IMR-90 (cell line): ENCODE data around the gene RSRC1. TPM values are rescaled to one million over a fixed set of nuclear protein-coding genes. Genes with fewer than 3 reads are reported as not detected.

Experiments
- ATAC-seq: fragments of 200-7000 bp; cut with Tn5 transposase; 2 replicates; pipeline ENCODE4 v1.9.1; 2020; ENCODE audit warnings: low read depth, mild to moderate bottlenecking, moderate library complexity
- BruUV-seq: library from RNA; stranded (reverse); fragments of 400-500 nt; replicated peaks from 2 replicates; lab custom pipeline; 2021; lab: Mats Ljungman, UMichigan
- CTCF ChIA-PET: fragments of 300-600 bp; formaldehyde crosslinking; extraction: SDS; loops from one replicate; lab custom pipeline; 2021; ENCODE audit warnings: antibody characterized with exemption; lab: Yijun Ruan, JAX
- POLR2A ChIA-PET: fragments of 300-600 bp; sonication (Branson Sonifier 250); formaldehyde crosslinking; loops from one replicate; lab custom pipeline; 2022; ENCODE audit warnings: antibody characterized with exemption; ENCODE audit not compliant: unreplicated experiment; lab: Charles Lee
- DNase-seq: peaks from one replicate; pipeline ENCODE4 v3.0.0; 2013
- H2AFZ ChIP-seq: replicated peaks from 2 replicates; pipeline ENCODE3; 2013; ENCODE audit warnings: low read length, mild to moderate bottlenecking; ENCODE audit not compliant: poor library complexity
- H2AK5ac ChIP-seq: 2 replicates; pipeline ENCODE4 v1.6.1; 2013; ENCODE audit warnings: low read depth, low read length, inconsistent platforms
- H2AK9ac ChIP-seq: replicated peaks from 2 replicates; pipeline ENCODE3; 2013; ENCODE audit warnings: mild to moderate bottlenecking, low read depth, low read length, moderate library complexity; ENCODE audit not compliant: poor library complexity
- H2BK120ac ChIP-seq: 2 replicates; pipeline ENCODE4 v1.6.1; 2013; ENCODE audit warnings: low read depth, low read length, inconsistent platforms
- H2BK15ac ChIP-seq: 3 replicates; pipeline ENCODE4 v1.6.1; 2013; ENCODE audit warnings: low read depth, low read length, inconsistent platforms
- H2BK20ac ChIP-seq: 2 replicates; pipeline ENCODE4 v1.6.1; 2013; ENCODE audit warnings: low read depth, mild to moderate bottlenecking, inconsistent platforms, low read length, moderate library complexity
- H2BK5ac ChIP-seq: 2 replicates; pipeline ENCODE4 v1.6.1; 2013; ENCODE audit warnings: mild to moderate bottlenecking, low read depth, low read length, inconsistent platforms; ENCODE audit not compliant: poor library complexity, severe bottlenecking
- H3K14ac ChIP-seq: replicated peaks from 2 replicates; pipeline ENCODE4 v1.6.1; 2013; ENCODE audit warnings: low read depth, low read length, inconsistent platforms
- H3K18ac ChIP-seq: 2 replicates; pipeline ENCODE4 v1.6.1; 2013; ENCODE audit warnings: low read depth, low read length, control low read depth
- H3K23ac ChIP-seq: 2 replicates; pipeline ENCODE4 v1.6.1; 2013; ENCODE audit warnings: low read depth, low read length, inconsistent platforms
- H3K27ac ChIP-seq: 2 replicates; pipeline ENCODE4 v1.5.1; 2013; ENCODE audit warnings: mild to moderate bottlenecking, control low read depth, low read length; ENCODE audit not compliant: insufficient read depth
- H3K27me3 ChIP-seq: 2 replicates; pipeline ENCODE4 v1.6.1; 2013; ENCODE audit warnings: low read length; ENCODE audit not compliant: control insufficient read depth, insufficient read depth
- H3K36me3 ChIP-seq: 2 replicates; pipeline ENCODE4 v1.6.1; 2013; ENCODE audit warnings: low read length, mixed read lengths; ENCODE audit not compliant: control insufficient read depth, insufficient read depth
- H3K4ac ChIP-seq: 2 replicates; pipeline ENCODE4 v1.6.1; 2013; ENCODE audit warnings: low read depth, low read length, inconsistent platforms
- H3K4me1 ChIP-seq: 2 replicates; pipeline ENCODE4 v1.6.1; 2013; ENCODE audit warnings: low read length, mixed read lengths; ENCODE audit not compliant: control insufficient read depth, insufficient read depth
- H3K4me2 ChIP-seq: 2 replicates; pipeline ENCODE4 v1.6.1; 2013; ENCODE audit warnings: low read depth, mild to moderate bottlenecking, control low read depth, low read length, moderate library complexity
- H3K4me3 ChIP-seq: 2 replicates; pipeline ENCODE4 v1.5.1; 2013; ENCODE audit warnings: low read depth, mild to moderate bottlenecking, control low read depth, low read length, moderate library complexity; ENCODE audit not compliant: insufficient read depth
- H3K56ac ChIP-seq: 2 replicates; pipeline ENCODE4 v1.6.1; 2013; ENCODE audit warnings: low read length, inconsistent platforms; ENCODE audit not compliant: insufficient read depth; ENCODE audit errors: extremely low read depth
- H3K79me1 ChIP-seq, 2 experiments: 2 replicates each; pipeline ENCODE4 v1.6.1; 2013; ENCODE audit warnings: low read length in 2 of 2, inconsistent platforms in 1 of 2, low read depth in 1 of 2
- H3K9ac ChIP-seq: 2 replicates; pipeline ENCODE4 v1.6.1; 2013; ENCODE audit warnings: low read depth, low read length, control low read depth
- H3K9me1 ChIP-seq: 2 replicates; pipeline ENCODE4 v1.6.1; 2013; ENCODE audit warnings: low read length, inconsistent platforms; ENCODE audit not compliant: insufficient read depth
- H3K9me3 ChIP-seq: 2 replicates; pipeline ENCODE4 v1.6.1; 2013; ENCODE audit warnings: low read length; ENCODE audit not compliant: control insufficient read depth, insufficient read depth
- H4K20me1 ChIP-seq: 2 replicates; pipeline ENCODE4 v1.6.1; 2013; ENCODE audit warnings: low read length, inconsistent platforms; ENCODE audit not compliant: insufficient read depth
- H4K5ac ChIP-seq: 2 replicates; pipeline ENCODE4 v1.6.1; 2013; ENCODE audit warnings: mild to moderate bottlenecking, low read depth, low read length, control low read depth
- H4K8ac ChIP-seq, 2 experiments: 2 replicates each; pipeline ENCODE4 v1.6.1; 2013; ENCODE audit warnings: low read depth in 2 of 2, low read length in 2 of 2, control low read depth in 1 of 2, inconsistent platforms in 1 of 2
- H4K91ac ChIP-seq: 2 replicates; pipeline ENCODE4 v1.6.1; 2013; ENCODE audit warnings: low read depth, low read length, inconsistent platforms; ENCODE audit not compliant: insufficient read depth
- BHLHE40 ChIP-seq: fragments of 150-350 bp; IDR thresholded peaks from 2 replicates; pipeline ENCODE4 v1.6.1; 2016; ENCODE audit warnings: mild to moderate bottlenecking, low read depth, low read length
- CEBPB ChIP-seq: IDR thresholded peaks from 2 replicates; pipeline ENCODE4 v1.6.1; 2012; ENCODE audit warnings: low read depth, low read length, improper control_type of control experiment
- CHD1 ChIP-seq: IDR thresholded peaks from 2 replicates; pipeline ENCODE4 v1.6.1; 2012; ENCODE audit warnings: low read depth, low read length, improper control_type of control experiment
- CTCF ChIP-seq: conservative IDR thresholded peaks from 2 replicates; pipeline ENCODE4 v1.5.1; 2012; ENCODE audit warnings: mild to moderate bottlenecking, low read depth, low read length, improper control_type of control experiment
- ELK1 ChIP-seq: fragments of 150-350 bp; IDR thresholded peaks from 2 replicates; pipeline ENCODE4 v1.6.1; 2016; ENCODE audit warnings: low read depth, mild to moderate bottlenecking, low read length, moderate library complexity, borderline replicate concordance
- FOS ChIP-seq: fragments of 150-350 bp; IDR thresholded peaks from 2 replicates; pipeline ENCODE4 v1.6.1; 2016; ENCODE audit warnings: low read depth, low read length
- MAZ ChIP-seq: IDR thresholded peaks from 2 replicates; pipeline ENCODE4 v1.6.1; 2012; ENCODE audit warnings: low read depth, mild to moderate bottlenecking, low read length, improper control_type of control experiment, moderate library complexity, borderline replicate concordance
- MXI1 ChIP-seq: IDR thresholded peaks from 2 replicates; pipeline ENCODE4 v1.6.1; 2012; ENCODE audit warnings: low read depth, mild to moderate bottlenecking, low read length, moderate library complexity, borderline replicate concordance
- NFE2L2 ChIP-seq: fragments of 150-350 bp; IDR thresholded peaks from 2 replicates; pipeline ENCODE4 v1.6.1; 2016; ENCODE audit warnings: low read depth, mild to moderate bottlenecking, low read length
- POLR2A ChIP-seq: IDR thresholded peaks from 2 replicates; pipeline ENCODE4 v1.6.1; 2012; ENCODE audit warnings: mild to moderate bottlenecking, low read depth, low read length
- RAD21 ChIP-seq: IDR thresholded peaks from 2 replicates; pipeline ENCODE4 v1.6.1; 2012; ENCODE audit warnings: low read length, improper control_type of control experiment
- RCOR1 ChIP-seq: IDR thresholded peaks from 2 replicates; pipeline ENCODE4 v1.6.1; 2012; ENCODE audit warnings: mild to moderate bottlenecking, low read length, improper control_type of control experiment; ENCODE audit not compliant: insufficient replicate concordance
- RFX5 ChIP-seq: IDR thresholded peaks from 2 replicates; pipeline ENCODE4 v1.8.0; 2012; ENCODE audit warnings: low read depth, mild to moderate bottlenecking, low read length, moderate library complexity
- SMC3 ChIP-seq: fragments of 150-350 bp; IDR thresholded peaks from 2 replicates; pipeline ENCODE4 v1.6.1; 2016; ENCODE audit warnings: low read depth, mild to moderate bottlenecking, antibody characterized with exemption, low read length, moderate library complexity
- USF2 ChIP-seq: fragments of 150-350 bp; IDR thresholded peaks from 2 replicates; pipeline ENCODE4 v1.6.1; 2017; ENCODE audit warnings: mild to moderate bottlenecking, antibody characterized with exemption, low read length, low read depth
- WGBS, 2 experiments: methylation state at CpG; one replicate each; pipeline versions ENCODE4 v1.1.5 to v1.1.7; 2013; ENCODE audit warnings: missing lambda C conversion rate in 2 of 2; ENCODE audit not compliant: insufficient read length in 1 of 2; ENCODE audit errors: extremely low coverage in 2 of 2; 5-methylcytosine and 5-hydroxymethylcytosine counted together
- dilution Hi-C: fragments of 300-500 bp; cut with HindIII; formaldehyde crosslinking; loops from one replicate; pipeline ENCODE4 v1.14.3; 2018; ENCODE audit warnings: low sequenced_read_pairs; ENCODE audit not compliant: unreplicated experiment
- in situ Hi-C: fragments of 300-500 bp; cut with MboI; formaldehyde crosslinking; loops from 3 replicates; pipeline ENCODE4 v1.14.3; 2019; ENCODE audit warnings: low sequenced_read_pairs, inconsistent platforms, mixed read lengths
- intact Hi-C: fragments of 100-400 bp; cut with micrococcal nuclease; formaldehyde crosslinking; loops from 2 replicates; pipeline ENCODE4 v1.10.0; 2022
- polyA plus RNA-seq, 3 experiments: library from polyadenylated mRNA; depleted of rRNA; stranded (reverse); fragments of >200 nt; gene quantifications; 2 replicates each; pipeline ENCODE4 v1.2.3, GENCODE V29; 2012; ENCODE audit warnings: low replicate concordance in 1 of 3
- total RNA-seq: library from RNA; depleted of rRNA; stranded (reverse); fragments of >200 nt; gene quantifications from 2 replicates; pipeline ENCODE4 v1.2.3, GENCODE V29; 2012

The RSRC1 gene
- total and polyA plus RNA-seq, 2 of the 4 experiments (the other 2 are of a cell fraction), result 3.8 to 41.8 TPM

- ATAC-seq (no peak), DNase-seq (no peak)
- no peak for TF ChIP-seq MAZ
- TF ChIP-seq MXI1, result no peak
- TF ChIP-seq CHD1, result no peak
- no peak for TF ChIP-seq ELK1
- TF ChIP-seq USF2, result no peak
- TF ChIP-seq POLR2A, result no peak
- TF ChIP-seq NFE2L2, result no peak
- TF ChIP-seq CEBPB, result no peak
- no peak for TF ChIP-seq SMC3
- no peak for TF ChIP-seq RFX5
- no peak for TF ChIP-seq BHLHE40
- TF ChIP-seq RCOR1, result no peak
- TF ChIP-seq RAD21, result no peak
- TF ChIP-seq CTCF, result no peak
- no peak for TF ChIP-seq FOS
- Histone ChIP-seq H3K9me3 (no peaks in the 10 kb centered on the region), H3K9ac (no peak overlapping the region), H3K56ac (no peak overlapping the region), H2AK9ac (no peak overlapping the region), H2BK120ac (no peak overlapping the region), H3K4me3 (no peak overlapping the region), H3K27ac (no peak overlapping the region), H3K36me3 (no peaks in the 10 kb centered on the region), H4K20me1 (peaks cover 11% of the 10 kb centered on the region; the same call in 1 of the 2 replicates), H2AFZ (no peak overlapping the region), H3K4me2 (no peak overlapping the region), H4K5ac (no peak overlapping the region), H2BK15ac (no peak overlapping the region), H3K4ac (no peak overlapping the region), H3K9me1 (peaks cover 3% of the 10 kb centered on the region), H4K8ac (no peak overlapping the region), H3K18ac (no peak overlapping the region), H3K23ac (no peak overlapping the region), H2AK5ac (no peak overlapping the region), H3K79me1 (peaks cover 0 to 9% of the 10 kb centered on the region in 2 experiments; a peak in 1 of 4 replicates), H2BK20ac (no peak overlapping the region), H2BK5ac (no peak overlapping the region), H4K91ac (no peak overlapping the region), H3K14ac (no peak overlapping the region), H3K27me3 (peaks cover 1% of the 10 kb centered on the region; the same call in 1 of the 2 replicates), H3K4me1 (peaks cover 3% of the 10 kb centered on the region)
- dilution Hi-C loops (no loop called here), in situ Hi-C loops (no loop called here), intact Hi-C loops (no loop called here)
- POLR2A ChIA-PET, result no interaction called here
- no TSS peak for BruUV-seq
- no CpG with 5 or more reads among the region's 5 CpGs for WGBS, 2 experiments
- CTCF ChIA-PET, result no interaction called here
These were observed 55.3 kb downstream of the RSRC1 start for GRCh38 chr3:158165141-158165655.
